Measurements from ENCODE around the gene ACHE.

ACHE gene

GRCh38 chr7:100880645-100881044 lies 15.0 kb downstream of the ACHE start:
- no peak for ATAC-seq
- H3K4me3 Mint-ChIP-seq: no peak overlapping the region
- peaks cover 68% of the 10 kb centered on the region for H3K4me1 Mint-ChIP-seq
- no peaks in the 10 kb centered on the region for H3K9me3 Mint-ChIP-seq
- peaks cover 78% of the 10 kb centered on the region for H3K36me3 Mint-ChIP-seq
- H3K27ac Mint-ChIP-seq: no peak overlapping the region
- H3K27me3 Mint-ChIP-seq: no peaks in the 10 kb centered on the region

GRCh38 chr7:100879685-100880261 lies 15.9 kb downstream of the ACHE start:
- ATAC-seq: no peak
- Mint-ChIP-seq H3K9me3 (no peaks in the 10 kb centered on the region), H3K4me1 (peaks cover 68% of the 10 kb centered on the region), H3K27me3 (no peaks in the 10 kb centered on the region), H3K36me3 (peaks cover 78% of the 10 kb centered on the region), H3K27ac (no peak overlapping the region), H3K4me3 (no peak overlapping the region)

GRCh38 chr7:100878685-100879084 lies 17.0 kb downstream of the ACHE start:
- ATAC-seq: no peak
- H3K36me3 Mint-ChIP-seq: peaks cover 70% of the 10 kb centered on the region
- peak overlapping the region; percentile 58 for H3K27ac Mint-ChIP-seq
- H3K9me3 Mint-ChIP-seq: no peaks in the 10 kb centered on the region
- peaks cover 62% of the 10 kb centered on the region for H3K4me1 Mint-ChIP-seq
- H3K4me3 Mint-ChIP-seq: no peak overlapping the region
- no peaks in the 10 kb centered on the region for H3K27me3 Mint-ChIP-seq

- peaks cover 69% of the 10 kb centered on the region for H3K36me3 Mint-ChIP-seq
- H3K9me3 Mint-ChIP-seq: no peaks in the 10 kb centered on the region
- H3K4me3 Mint-ChIP-seq: no peak overlapping the region
- H3K27me3 Mint-ChIP-seq: no peaks in the 10 kb centered on the region
- H3K27ac Mint-ChIP-seq: no peak overlapping the region
- peaks cover 57% of the 10 kb centered on the region for H3K4me1 Mint-ChIP-seq
- no peak for ATAC-seq
These were observed 17.7 kb downstream of the ACHE start for GRCh38 chr7:100878013-100878412.

GRCh38 chr7:100875356-100875751 lies 20.3 kb downstream of the ACHE start:
- ATAC-seq: peak; percentile 70
- H3K4me3 Mint-ChIP-seq: peak overlapping the region; percentile 96
- peaks cover 49% of the 10 kb centered on the region for H3K4me1 Mint-ChIP-seq
- no peaks in the 10 kb centered on the region for H3K9me3 Mint-ChIP-seq
- no peaks in the 10 kb centered on the region for H3K27me3 Mint-ChIP-seq
- H3K36me3 Mint-ChIP-seq: peaks cover 64% of the 10 kb centered on the region
- peak overlapping the region; percentile 97 for H3K27ac Mint-ChIP-seq

GRCh38 chr7:100874577-100875355 lies 20.9 kb downstream of the ACHE start, which contains the start of gene SRRT:
SRRT (plus strand) TSS chr7:100875103; CDS start chr7:100875591, 488 bp downstream.
- Mint-ChIP-seq H3K4me3 (peak within 1 kb of the TSS; percentile 96), H3K27ac (peak within 1 kb of the TSS; percentile 97), H3K27me3 (no peaks in the 10 kb centered on the region), H3K9me3 (no peaks in the 10 kb centered on the region), H3K4me1 (peaks cover 44% of the 10 kb centered on the region), H3K36me3 (peaks cover 60% of the 10 kb centered on the region)
- peak; percentile 97 for ATAC-seq

GRCh38 chr7:100874300-100874576 lies 21.4 kb downstream of the ACHE start:
- ATAC-seq: no peak
- Mint-ChIP-seq H3K27me3 (no peaks in the 10 kb centered on the region), H3K4me1 (peaks cover 39% of the 10 kb centered on the region), H3K4me3 (peak overlapping the region; percentile 96), H3K27ac (peak overlapping the region; percentile 97), H3K9me3 (no peaks in the 10 kb centered on the region), H3K36me3 (peaks cover 56% of the 10 kb centered on the region)

- Mint-ChIP-seq H3K36me3 (peaks cover 52% of the 10 kb centered on the region), H3K4me1 (peaks cover 37% of the 10 kb centered on the region), H3K27ac (peak overlapping the region; percentile 97)
These were observed 21.9 kb downstream of the ACHE start for GRCh38 chr7:100873599-100874299.

GRCh38 chr7:100867776-100868485 lies 27.8 kb downstream of the ACHE start:
- H3K27me3 Mint-ChIP-seq: no peaks in the 10 kb centered on the region
- peaks cover 26% of the 10 kb centered on the region for H3K4me1 Mint-ChIP-seq
- no peaks in the 10 kb centered on the region for H3K9me3 Mint-ChIP-seq
- peak; percentile 31 for ATAC-seq
- H3K36me3 Mint-ChIP-seq: peaks cover 38% of the 10 kb centered on the region
- peak overlapping the region; percentile 87 for H3K4me3 Mint-ChIP-seq
- peak overlapping the region; percentile 96 for H3K27ac Mint-ChIP-seq

More at GRCh38 chr7:100873599-100874299, 21.9 kb downstream of the ACHE start:
- H3K27me3 Mint-ChIP-seq: no peaks in the 10 kb centered on the region
- no peak for ATAC-seq
- H3K9me3 Mint-ChIP-seq: no peaks in the 10 kb centered on the region
- H3K4me3 Mint-ChIP-seq: peak overlapping the region; percentile 96

- Mint-ChIP-seq H3K36me3 (peaks cover 40% of the 10 kb centered on the region), H3K4me3 (peak within 1 kb of the TSS; percentile 87), H3K27ac (peak within 1 kb of the TSS; percentile 96), H3K4me1 (peaks cover 26% of the 10 kb centered on the region), H3K9me3 (no peaks in the 10 kb centered on the region), H3K27me3 (no peaks in the 10 kb centered on the region)
- ATAC-seq: peak; percentile 65
These were observed 28.5 kb downstream of the ACHE start, which contains the start of gene TRIP6 for GRCh38 chr7:100867040-100867775. TRIP6 (plus strand) TSS chr7:100867387; CDS start chr7:100867498, 111 bp downstream.

GRCh38 chr7:100866729-100867039 lies 29.0 kb downstream of the ACHE start:
- no peaks in the 10 kb centered on the region for H3K27me3 Mint-ChIP-seq
- ATAC-seq: no peak
- H3K36me3 Mint-ChIP-seq: peaks cover 40% of the 10 kb centered on the region
- H3K9me3 Mint-ChIP-seq: no peaks in the 10 kb centered on the region
- peak overlapping the region; percentile 96 for H3K27ac Mint-ChIP-seq
- H3K4me3 Mint-ChIP-seq: peak overlapping the region; percentile 87
- H3K4me1 Mint-ChIP-seq: peaks cover 26% of the 10 kb centered on the region

GRCh38 chr7:100865938-100866728 lies 29.6 kb downstream of the ACHE start:
- peaks cover 37% of the 10 kb centered on the region for H3K36me3 Mint-ChIP-seq
- peak overlapping the region; percentile 87 for H3K4me3 Mint-ChIP-seq
- H3K27me3 Mint-ChIP-seq: no peaks in the 10 kb centered on the region
- peak; percentile 40 for ATAC-seq
- H3K4me1 Mint-ChIP-seq: peaks cover 26% of the 10 kb centered on the region
- H3K27ac Mint-ChIP-seq: peak overlapping the region; percentile 96
- no peaks in the 10 kb centered on the region for H3K9me3 Mint-ChIP-seq

- H3K9me3 Mint-ChIP-seq: no peaks in the 10 kb centered on the region
- no peak for ATAC-seq
- peaks cover 39% of the 10 kb centered on the region for H3K36me3 Mint-ChIP-seq
- no peaks in the 10 kb centered on the region for H3K27me3 Mint-ChIP-seq
- H3K4me1 Mint-ChIP-seq: peaks cover 26% of the 10 kb centered on the region
- no peak overlapping the region for H3K4me3 Mint-ChIP-seq
- no peak overlapping the region for H3K27ac Mint-ChIP-seq
These were observed 30.2 kb downstream of the ACHE start for GRCh38 chr7:100865372-100865911.

Data from stimulated activated memory B cell treated with anti-CD40 and anti-IgM and Interleukin-4, amounts not matched to agents 10 μg/mL and 1 μg/mL and 100 μg/mL, for 72 hours (primary cell).